ENCODE measurements around the gene MREG. TPM values are rescaled to one million over a fixed set of nuclear protein-coding genes. Genes with fewer than 3 reads are reported as not detected.

Gene MREG, protein sequence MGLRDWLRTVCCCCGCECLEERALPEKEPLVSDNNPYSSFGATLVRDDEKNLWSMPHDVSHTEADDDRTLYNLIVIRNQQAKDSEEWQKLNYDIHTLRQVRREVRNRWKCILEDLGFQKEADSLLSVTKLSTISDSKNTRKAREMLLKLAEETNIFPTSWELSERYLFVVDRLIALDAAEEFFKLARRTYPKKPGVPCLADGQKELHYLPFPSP
- 2.1 and 4.7 TPM in 2 replicates for total RNA-seq (2014; rRNA removed; shearing (Covaris generic); ENCODE audit: low replicate concordance)

DNA sequence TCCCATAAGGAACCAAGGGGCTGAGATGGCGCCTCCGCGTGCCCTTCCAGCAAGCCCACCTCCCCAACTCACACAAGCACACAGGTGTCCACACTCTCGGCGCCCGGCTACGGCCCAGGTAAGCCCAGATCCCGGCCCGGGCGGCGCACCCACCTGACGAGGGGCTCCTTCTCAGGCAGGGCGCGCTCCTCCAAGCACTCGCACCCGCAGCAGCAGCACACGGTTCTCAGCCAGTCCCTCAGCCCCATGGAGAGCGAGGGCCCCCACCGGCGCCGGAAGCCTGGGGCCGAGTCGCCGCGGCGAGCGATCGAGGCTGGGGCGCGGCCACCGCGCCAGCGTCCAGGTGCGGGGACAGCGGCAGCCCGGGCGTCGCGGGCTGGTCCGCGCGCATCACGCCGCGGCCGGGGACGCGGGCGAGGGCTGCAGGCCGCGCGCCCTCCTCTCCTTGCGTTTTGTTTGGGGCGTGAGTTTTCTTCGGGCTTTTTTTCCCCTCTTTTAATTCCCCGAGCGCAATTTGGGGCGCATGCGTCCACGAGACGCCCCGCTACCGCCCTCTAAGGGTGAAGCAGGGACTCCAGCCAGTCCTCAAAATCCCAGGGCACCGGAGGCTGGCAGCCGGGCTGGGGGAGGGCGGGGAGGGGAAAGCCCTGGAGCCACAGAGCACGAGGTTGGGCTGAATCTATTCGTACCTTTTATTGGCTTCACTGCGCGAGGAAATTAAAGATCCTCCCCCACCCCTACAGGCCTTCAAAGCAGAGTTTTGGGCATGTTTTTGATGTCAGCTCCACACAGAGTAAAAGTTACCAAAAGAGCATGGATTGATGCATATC is at the start of gene MREG:
MREG (minus strand) TSS at position 472 of the 830 bp plus-strand sequence; CDS start at position 248, 224 bp downstream.
- Histone ChIP-seq H3K4me3 (peak within 1 kb of the TSS; percentile 52), H3K36me3 (no peaks in the 10 kb centered on the region), H3K9me3 (no peaks in the 10 kb centered on the region), H3K27me3 (no peaks in the 10 kb centered on the region)
- DNase-seq: peak; percentile 76

DNA sequence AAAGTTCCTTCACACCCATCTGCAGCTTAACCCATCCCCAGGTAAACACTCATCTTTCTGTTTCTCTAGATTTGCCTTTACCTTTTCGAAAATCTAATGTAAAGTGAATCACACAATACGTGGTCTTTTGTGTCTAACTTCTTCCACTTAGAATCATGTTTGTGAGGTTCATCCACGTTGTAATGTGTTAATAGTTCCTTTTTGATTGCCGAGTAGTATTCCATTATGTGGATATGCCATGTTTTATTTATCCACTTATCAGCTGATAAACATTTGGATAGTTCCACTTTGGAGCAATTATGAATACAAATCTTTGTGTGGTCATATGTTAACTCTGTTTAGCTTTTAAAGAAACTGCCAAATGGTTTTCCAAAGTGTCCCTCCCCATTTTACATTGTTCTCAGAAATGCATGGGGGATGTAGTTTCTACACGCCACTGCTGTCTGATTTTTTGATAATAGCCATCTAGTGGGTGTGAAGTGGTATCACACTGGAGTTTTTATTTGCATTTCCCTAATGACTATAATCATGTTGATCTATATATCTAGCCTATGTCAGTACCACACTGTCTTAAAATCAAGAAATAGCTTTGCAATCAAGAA is 46.0 kb upstream of the MREG start:
- H3K4me3 ChIP-seq: no peak overlapping the region
- H3K9me3 ChIP-seq: no peaks in the 10 kb centered on the region
- DNase-seq: no peak
- H3K27me3 ChIP-seq: no peaks in the 10 kb centered on the region
- no peaks in the 10 kb centered on the region for H3K36me3 ChIP-seq

DNA sequence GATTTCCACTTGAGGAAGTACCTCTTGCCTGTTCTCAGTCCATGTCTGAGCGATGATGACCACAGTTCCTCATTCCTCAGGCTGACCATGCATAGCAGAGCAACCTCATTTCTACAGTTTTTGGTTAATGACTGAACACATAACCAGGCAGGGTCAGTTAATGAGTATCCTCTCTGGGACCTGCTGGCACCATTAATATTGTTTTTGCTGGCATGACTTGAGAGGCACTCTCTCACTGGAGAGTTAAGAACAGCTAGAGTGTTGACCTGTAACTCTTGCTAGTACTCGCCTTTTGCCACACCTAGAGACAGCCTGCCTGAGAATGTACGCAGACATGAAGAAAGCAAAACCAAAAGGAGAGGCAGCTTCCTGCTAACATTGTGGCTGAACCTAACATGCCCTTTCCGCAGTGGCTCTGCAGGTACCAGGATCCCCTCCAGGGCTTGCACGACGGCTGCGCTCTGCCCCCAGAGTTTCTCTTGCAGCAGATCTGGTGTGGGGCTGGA is 44.4 kb upstream of the MREG start:
- H3K36me3 ChIP-seq: no peaks in the 10 kb centered on the region
- H3K4me3 ChIP-seq: no peak overlapping the region
- DNase-seq: no peak
- no peaks in the 10 kb centered on the region for H3K9me3 ChIP-seq
- no peaks in the 10 kb centered on the region for H3K27me3 ChIP-seq

DNA sequence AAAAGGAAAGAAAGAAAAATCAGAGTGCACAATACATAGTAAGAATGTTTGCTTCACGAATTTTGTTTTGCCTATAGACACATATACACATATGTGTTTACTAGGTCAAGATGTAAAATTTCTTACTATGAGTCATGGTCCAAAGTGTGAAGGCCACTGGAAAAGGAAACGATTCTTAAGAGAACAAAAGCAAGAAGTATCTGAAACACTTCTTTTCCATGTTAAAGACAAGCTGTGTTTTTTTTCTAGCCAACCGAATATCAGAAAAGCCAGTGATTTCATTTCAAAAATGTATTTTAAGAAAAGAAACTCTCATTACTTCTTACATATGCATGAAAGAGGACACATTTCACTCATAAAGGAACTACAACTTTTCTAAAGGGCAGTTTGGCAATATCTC is 43.4 kb upstream of the MREG start:
- no peak for DNase-seq
- no peaks in the 10 kb centered on the region for H3K27me3 ChIP-seq
- no peaks in the 10 kb centered on the region for H3K36me3 ChIP-seq
- no peak overlapping the region for H3K4me3 ChIP-seq
- H3K9me3 ChIP-seq: no peaks in the 10 kb centered on the region

DNA sequence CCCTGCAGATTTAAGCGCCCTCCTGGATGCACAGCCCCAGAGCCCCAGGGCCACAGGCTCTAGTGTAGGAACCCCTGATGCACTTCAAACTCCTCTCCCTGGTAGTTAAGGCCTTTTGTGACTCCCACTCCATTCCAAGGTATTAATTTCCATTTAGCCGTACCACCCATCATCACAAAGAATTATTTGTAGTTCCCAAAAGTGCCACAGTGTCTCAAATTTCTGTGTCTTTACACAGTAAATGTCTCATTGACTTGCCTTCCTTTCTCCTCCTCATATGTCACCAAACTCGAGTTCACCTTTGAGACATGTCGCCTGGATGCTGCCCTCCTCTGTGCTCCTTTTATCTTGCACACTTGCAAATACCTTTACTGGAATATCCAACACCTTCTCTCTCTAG is 42.3 kb upstream of the MREG start:
- no peaks in the 10 kb centered on the region for H3K9me3 ChIP-seq
- no peak for DNase-seq

DNA sequence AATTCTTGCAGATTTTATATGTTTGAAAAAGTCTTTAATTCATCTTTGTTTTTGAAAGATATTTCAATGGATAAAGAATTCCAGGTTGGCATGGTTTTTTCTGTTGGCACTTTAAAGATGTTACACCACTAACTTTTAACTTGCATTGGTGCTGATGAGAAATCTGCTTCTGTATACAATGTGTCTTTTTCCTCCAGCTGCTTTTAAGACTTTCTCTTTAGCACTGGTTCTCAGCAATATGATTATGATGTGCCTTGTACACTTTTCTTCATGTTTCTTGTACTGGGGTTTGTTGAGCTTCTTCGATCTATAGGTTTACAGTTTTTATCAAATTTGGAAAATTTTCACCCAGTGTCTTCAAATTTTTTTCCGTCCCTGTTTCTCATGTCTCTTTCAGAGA is 39.1 kb upstream of the MREG start:
- no peak for DNase-seq
- Histone ChIP-seq H3K27me3 (no peaks in the 10 kb centered on the region), H3K9me3 (no peaks in the 10 kb centered on the region), H3K4me3 (no peak overlapping the region), H3K36me3 (no peaks in the 10 kb centered on the region)

More for the DNA sequence above, 42.3 kb upstream of the MREG start:
- Histone ChIP-seq H3K27me3 (no peaks in the 10 kb centered on the region), H3K4me3 (no peak overlapping the region), H3K36me3 (no peaks in the 10 kb centered on the region)

DNA sequence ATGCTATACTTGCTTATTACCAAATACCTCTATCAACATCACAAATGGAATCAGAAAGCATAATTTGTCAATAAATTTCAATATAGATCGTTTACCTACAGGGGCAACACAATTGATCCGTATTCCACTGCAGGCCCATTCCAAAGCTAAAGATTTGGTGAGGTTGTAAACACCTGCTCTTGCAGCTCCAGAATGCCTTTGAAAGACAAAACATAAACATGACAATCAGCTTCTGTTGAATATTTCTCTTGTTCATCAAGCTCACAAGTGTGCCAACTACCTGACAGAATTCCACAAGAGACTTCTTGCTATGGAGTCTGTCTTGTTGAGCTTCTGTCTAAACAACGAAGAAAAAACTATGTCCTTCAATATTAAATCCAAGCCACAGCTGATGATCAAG is 38.0 kb upstream of the MREG start:
- DNase-seq: no peak
- no peaks in the 10 kb centered on the region for H3K36me3 ChIP-seq
- no peaks in the 10 kb centered on the region for H3K27me3 ChIP-seq
- H3K9me3 ChIP-seq: no peaks in the 10 kb centered on the region
- no peak overlapping the region for H3K4me3 ChIP-seq

DNA sequence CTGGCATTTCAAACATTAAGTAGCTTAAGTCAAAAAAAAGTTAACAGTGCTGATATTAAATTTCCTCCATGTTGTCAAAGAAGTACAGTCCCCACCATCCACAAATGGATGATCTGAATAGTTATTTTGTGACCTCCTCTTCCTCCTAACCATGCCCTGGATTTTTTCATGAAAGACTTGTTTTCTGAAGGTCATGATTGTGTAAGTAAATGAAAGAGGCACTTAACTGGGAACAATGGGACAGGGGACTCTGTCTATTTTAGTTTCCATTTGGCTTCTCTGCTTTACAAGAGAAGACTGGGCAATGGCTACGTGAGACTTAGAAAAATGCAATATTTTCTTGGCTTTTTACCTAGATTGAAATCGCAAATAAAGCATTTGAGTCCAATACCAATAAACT is 36.1 kb upstream of the MREG start:
- DNase-seq: no peak
- no peaks in the 10 kb centered on the region for H3K27me3 ChIP-seq
- no peaks in the 10 kb centered on the region for H3K9me3 ChIP-seq
- no peak overlapping the region for H3K4me3 ChIP-seq
- H3K36me3 ChIP-seq: no peaks in the 10 kb centered on the region

DNA sequence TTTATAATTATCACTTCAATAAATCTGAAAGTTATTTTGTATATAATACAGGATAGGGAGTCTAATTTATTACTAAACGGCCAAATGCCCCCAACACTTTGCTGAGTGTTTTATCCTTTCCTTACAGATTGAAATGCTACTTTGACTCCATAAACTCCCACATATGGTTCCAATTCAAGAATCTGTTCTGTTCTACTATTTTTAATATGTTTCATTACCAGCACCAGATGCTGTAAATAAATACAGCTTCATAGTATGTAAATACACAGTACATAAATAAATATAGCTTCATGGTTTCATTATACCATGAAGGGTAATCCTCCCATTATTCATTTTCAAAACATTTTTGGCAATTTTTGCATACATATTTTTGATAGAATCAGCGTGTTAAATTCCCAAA is 34.0 kb upstream of the MREG start:
- Histone ChIP-seq H3K27me3 (no peaks in the 10 kb centered on the region), H3K9me3 (no peaks in the 10 kb centered on the region), H3K36me3 (no peaks in the 10 kb centered on the region), H3K4me3 (no peak overlapping the region)
- DNase-seq: no peak

DNA sequence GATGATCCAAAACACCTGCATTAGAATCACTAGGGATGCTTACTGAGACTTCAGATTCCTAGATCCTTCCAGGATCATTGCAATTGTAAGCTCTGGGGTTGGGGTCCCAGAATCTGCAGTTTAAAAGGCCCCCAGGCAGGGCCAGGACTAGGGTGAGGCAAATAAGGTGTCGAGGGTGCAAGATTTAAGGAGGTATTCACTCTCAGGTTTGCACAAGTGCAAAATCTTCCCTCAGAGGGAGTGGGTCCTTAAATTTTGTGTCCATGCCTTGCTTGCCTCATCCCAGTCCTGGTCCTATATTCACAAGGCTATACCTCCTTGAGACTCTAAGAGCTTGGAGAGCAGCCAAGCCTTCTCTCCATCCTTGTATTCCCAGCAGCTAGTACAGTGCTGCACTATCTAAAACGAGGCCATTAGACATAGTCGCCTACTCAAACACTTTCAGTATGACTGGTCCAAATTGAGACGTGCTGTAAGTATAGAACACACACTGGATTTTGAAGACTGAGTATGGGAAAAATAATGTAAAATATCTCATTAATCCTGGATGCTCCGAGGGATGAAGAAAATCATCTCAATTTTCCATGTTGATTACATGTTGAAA is 31.6 kb upstream of the MREG start:
- no peak for DNase-seq
- H3K4me3 ChIP-seq: no peak overlapping the region
- H3K9me3 ChIP-seq: no peaks in the 10 kb centered on the region
- H3K27me3 ChIP-seq: no peaks in the 10 kb centered on the region
- no peaks in the 10 kb centered on the region for H3K36me3 ChIP-seq

DNA sequence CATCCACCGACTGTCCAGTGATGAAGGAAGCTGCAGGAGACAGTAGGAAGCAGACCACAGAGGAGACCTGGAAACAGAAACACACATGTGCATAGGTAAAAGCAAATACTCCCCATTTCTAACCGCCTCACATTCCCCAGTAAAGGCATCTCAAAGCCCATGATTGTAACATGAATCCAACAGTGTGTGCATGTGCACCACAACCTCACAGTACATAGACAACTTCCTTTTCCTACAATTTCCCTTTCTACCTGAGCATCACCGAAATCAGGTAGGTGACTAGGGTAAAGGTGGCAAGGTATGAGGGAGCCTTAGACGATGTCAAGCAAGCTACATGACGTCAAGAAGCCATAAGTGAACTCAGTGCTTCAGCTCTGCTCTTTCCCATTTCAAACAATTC is 30.6 kb upstream of the MREG start:
- Histone ChIP-seq H3K36me3 (no peaks in the 10 kb centered on the region), H3K4me3 (no peak overlapping the region), H3K27me3 (no peaks in the 10 kb centered on the region), H3K9me3 (no peaks in the 10 kb centered on the region)
- no peak for DNase-seq

DNA sequence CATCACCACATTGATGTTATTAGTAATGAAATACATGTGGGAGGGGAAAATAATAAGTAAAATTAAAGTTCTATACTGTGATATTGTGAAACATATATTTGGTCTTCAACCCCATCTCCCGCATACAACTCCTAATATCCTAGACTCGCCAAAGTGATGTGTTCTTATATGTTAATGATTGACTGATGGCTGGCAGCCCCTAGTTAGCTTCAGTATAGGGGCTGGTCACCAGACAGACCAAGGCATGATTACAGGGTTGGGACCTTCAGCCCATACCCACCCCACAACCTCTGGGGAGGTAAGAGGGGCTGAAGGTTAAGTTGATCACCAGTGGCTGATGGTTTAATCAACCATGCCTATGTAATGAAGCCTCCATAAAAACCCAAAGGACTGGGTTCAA is 28.1 kb upstream of the MREG start:
- H3K4me3 ChIP-seq: no peak overlapping the region
- H3K27me3 ChIP-seq: no peaks in the 10 kb centered on the region
- H3K9me3 ChIP-seq: no peaks in the 10 kb centered on the region
- H3K36me3 ChIP-seq: no peaks in the 10 kb centered on the region
- no peak for DNase-seq

DNA sequence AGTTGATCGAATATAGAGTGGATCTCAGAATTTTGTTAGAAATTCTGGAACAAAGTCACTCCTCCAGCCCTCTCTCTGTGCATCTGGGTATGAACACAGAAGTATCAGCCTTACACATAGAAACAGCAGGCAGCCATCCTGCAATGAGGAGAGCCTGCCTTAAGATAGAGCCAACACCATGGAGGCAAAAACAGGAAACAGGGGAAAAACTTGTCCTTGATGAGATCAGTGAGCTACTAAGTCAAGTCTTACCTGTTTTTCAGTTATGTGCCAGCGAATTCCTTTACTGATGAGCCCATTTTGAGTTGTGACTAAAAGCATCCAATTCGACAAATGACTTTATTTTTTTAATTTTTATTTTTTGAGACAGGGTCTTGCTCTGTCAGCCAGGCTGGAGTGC is 26.6 kb upstream of the MREG start:
- DNase-seq: no peak
- Histone ChIP-seq H3K36me3 (no peaks in the 10 kb centered on the region), H3K9me3 (no peaks in the 10 kb centered on the region)

DNA sequence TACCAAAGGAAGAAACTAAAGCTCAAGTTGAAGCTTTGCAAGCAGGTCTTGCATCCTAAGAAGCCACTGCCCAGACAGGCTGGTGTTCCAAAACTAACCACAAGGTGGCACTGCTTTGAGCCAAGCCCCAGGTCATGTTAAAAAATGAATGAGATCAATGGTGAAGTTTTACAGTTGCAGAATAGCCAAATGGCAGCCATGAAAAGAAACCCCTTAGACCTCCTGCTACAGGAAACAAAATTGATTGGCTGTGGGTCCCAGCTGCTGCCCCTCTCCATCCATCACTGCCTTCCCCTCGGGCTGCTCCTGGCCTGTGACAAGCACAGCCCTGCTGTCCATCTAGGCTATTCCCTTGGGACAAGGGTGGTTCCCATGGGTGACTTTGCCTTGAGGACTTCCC is 20.7 kb upstream of the MREG start:
- Histone ChIP-seq H3K9me3 (no peaks in the 10 kb centered on the region), H3K27me3 (no peaks in the 10 kb centered on the region), H3K36me3 (no peaks in the 10 kb centered on the region), H3K4me3 (no peak overlapping the region)
- DNase-seq: peak; percentile 43

More for the DNA sequence above, 26.6 kb upstream of the MREG start:
- no peaks in the 10 kb centered on the region for H3K27me3 ChIP-seq
- H3K4me3 ChIP-seq: no peak overlapping the region

DNA sequence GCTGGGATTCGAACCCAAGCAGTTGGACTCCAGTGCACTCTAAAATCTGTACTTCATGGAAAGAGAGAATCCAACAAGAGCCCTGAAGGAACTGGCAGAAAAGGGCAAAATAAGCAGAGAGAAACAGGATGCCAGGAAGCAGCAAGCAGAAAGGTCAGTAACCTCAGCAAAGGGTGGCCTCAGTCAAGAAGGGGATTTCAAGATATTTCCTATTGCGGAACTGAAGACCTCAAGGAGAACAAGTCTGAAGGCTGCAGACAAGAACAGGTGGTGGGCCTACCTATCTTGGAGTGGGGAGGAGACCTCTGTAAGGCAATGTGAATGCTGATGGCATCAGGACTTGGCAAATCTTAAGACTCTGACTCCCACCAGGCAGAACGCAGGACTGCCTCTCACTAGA is 20.1 kb upstream of the MREG start:
- no peaks in the 10 kb centered on the region for H3K9me3 ChIP-seq
- no peaks in the 10 kb centered on the region for H3K36me3 ChIP-seq
- no peaks in the 10 kb centered on the region for H3K27me3 ChIP-seq
- H3K4me3 ChIP-seq: no peak overlapping the region
- no peak for DNase-seq

DNA sequence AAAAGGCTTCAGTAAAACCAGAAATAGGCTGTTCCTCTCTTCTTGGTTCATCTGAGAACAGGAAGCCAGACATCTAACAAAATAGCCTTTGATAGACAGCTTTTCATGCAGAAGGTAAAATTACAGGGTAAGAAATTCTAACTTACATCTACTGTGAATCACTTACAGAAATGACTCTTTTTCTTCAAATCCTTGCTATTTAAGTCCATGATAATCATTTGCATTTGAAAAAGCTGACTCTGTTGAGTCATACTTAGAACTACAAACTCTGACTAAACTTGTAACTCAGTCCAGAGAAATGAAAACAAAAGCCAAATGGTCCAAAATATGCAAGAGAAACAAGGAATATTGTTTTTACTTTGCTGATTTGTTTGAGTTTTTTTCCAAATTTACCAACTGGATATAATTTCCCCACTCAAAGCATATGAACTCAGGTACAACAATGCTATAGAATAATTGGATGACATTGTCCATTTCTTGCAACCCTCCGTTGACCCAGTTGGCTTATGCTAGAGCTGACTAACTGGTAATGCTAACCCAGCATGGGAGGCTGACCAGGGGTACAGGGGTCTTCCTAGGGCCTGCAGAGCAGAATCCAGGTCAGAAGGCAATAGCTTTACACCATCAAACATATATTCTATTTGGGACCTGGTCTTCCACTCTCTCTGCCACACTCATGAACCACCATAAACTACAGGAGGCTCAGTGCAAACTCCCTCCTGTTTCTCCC is 18.8 kb upstream of the MREG start:
- Histone ChIP-seq H3K27me3 (no peaks in the 10 kb centered on the region), H3K9me3 (no peaks in the 10 kb centered on the region), H3K36me3 (no peaks in the 10 kb centered on the region), H3K4me3 (no peak overlapping the region)
- DNase-seq: no peak

DNA sequence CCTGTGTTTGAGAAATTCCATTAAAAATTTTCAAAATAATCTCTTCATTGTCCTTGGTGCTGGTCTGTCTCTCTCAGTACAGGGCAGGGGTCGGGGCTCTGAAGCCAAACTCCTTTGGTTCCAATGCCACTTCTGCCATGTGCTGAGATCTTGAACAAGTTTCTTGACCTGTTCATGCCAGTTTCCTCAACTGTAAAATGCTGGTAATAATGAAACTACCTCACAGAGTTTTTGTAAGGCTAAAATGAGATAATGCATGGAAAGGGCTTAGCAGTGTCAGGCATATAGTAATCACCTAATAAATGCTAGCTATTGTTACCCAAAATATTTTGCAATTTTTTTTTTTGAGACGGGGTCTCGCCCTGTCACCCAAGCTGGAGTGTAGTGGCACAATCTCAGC is 16.9 kb upstream of the MREG start:
- no peaks in the 10 kb centered on the region for H3K36me3 ChIP-seq
- H3K27me3 ChIP-seq: no peaks in the 10 kb centered on the region
- no peak overlapping the region for H3K4me3 ChIP-seq
- no peaks in the 10 kb centered on the region for H3K9me3 ChIP-seq
- no peak for DNase-seq
